GM18861 (cell line): Measurements from ENCODE around the gene HSD11B1.

Experiments used
- ATAC-seq: cut with Tn5 transposase; IDR thresholded peaks from one replicate; pipeline ENCODE4 v1.9.1; 2021; ENCODE audit not compliant: unreplicated experiment

HSD11B1 gene

GRCh38 chr1:209751627-209752231, 47.1 kb downstream of the HSD11B1 start:
- peak; percentile 45 for ATAC-seq

- ATAC-seq = no peak
Measured at GRCh38 chr1:209752890-209753289, 48.2 kb downstream of the HSD11B1 start.

- no peak for ATAC-seq
Measured at GRCh38 chr1:209755256-209755655, 50.6 kb downstream of the HSD11B1 start.

- ATAC-seq = peak; percentile 68
Measured at GRCh38 chr1:209755926-209756614, 51.4 kb downstream of the HSD11B1 start, which contains the start of gene TRAF3IP3. TSS of gene TRAF3IP3 (plus strand) at chr1:209756053. CDS start at chr1:209760040, 3,987 bp downstream.

- ATAC-seq = no peak
Measured at GRCh38 chr1:209756615-209757445, 52.2 kb downstream of the HSD11B1 start.

- no peak for ATAC-seq
Measured at GRCh38 chr1:209758400-209758799, 53.8 kb downstream of the HSD11B1 start.

GRCh38 chr1:209759829-209760359, 55.2 kb downstream of the HSD11B1 start:
- no peak for ATAC-seq

GRCh38 chr1:209761011-209761635, 56.5 kb downstream of the HSD11B1 start:
- no peak for ATAC-seq

GRCh38 chr1:209766051-209766450, 61.4 kb downstream of the HSD11B1 start:
- ATAC-seq = no peak

- ATAC-seq = no peak
Measured at GRCh38 chr1:209767096-209767495, 62.5 kb downstream of the HSD11B1 start.

GRCh38 chr1:209767706-209768105, 63.1 kb downstream of the HSD11B1 start:
- no peak for ATAC-seq

GRCh38 chr1:209768354-209768774, 63.7 kb downstream of the HSD11B1 start:
- peak; percentile 81 for ATAC-seq

GRCh38 chr1:209769171-209769904, 64.7 kb downstream of the HSD11B1 start:
- ATAC-seq = peak; percentile 80

GRCh38 chr1:209769971-209770370, 65.3 kb downstream of the HSD11B1 start:
- ATAC-seq = no peak

- ATAC-seq = no peak
Measured at GRCh38 chr1:209770636-209771415, 66.2 kb downstream of the HSD11B1 start.

GRCh38 chr1:209772126-209772525, 67.5 kb downstream of the HSD11B1 start:
- ATAC-seq = no peak

GRCh38 chr1:209774592-209774991, 69.9 kb downstream of the HSD11B1 start:
- ATAC-seq = peak; percentile 51

- no peak for ATAC-seq
Measured at GRCh38 chr1:209775678-209776077, 71.0 kb downstream of the HSD11B1 start.

- ATAC-seq = no peak
Measured at GRCh38 chr1:209777587-209777986, 72.9 kb downstream of the HSD11B1 start.
